B cell (primary cell): ENCODE results near the gene EGLN1.

ENCODE experiments used
- EZH2 ChIP-seq: IDR thresholded peaks from 2 replicates; pipeline ENCODE4 v1.6.1; 2012; ENCODE audit warnings: borderline replicate concordance, low read depth, mild to moderate bottlenecking, moderate library complexity, low read length; ENCODE audit not compliant: insufficient read depth, poor library complexity, severe bottlenecking
- TF ChIP-seq, protein P1 (sequence below): fragments of 200-600 bp; IDR thresholded peaks from one replicate; pipeline ENCODE4 v1.8.0; 2022; ENCODE audit warnings: antibody characterized with exemption, mild to moderate bottlenecking

DNA sequence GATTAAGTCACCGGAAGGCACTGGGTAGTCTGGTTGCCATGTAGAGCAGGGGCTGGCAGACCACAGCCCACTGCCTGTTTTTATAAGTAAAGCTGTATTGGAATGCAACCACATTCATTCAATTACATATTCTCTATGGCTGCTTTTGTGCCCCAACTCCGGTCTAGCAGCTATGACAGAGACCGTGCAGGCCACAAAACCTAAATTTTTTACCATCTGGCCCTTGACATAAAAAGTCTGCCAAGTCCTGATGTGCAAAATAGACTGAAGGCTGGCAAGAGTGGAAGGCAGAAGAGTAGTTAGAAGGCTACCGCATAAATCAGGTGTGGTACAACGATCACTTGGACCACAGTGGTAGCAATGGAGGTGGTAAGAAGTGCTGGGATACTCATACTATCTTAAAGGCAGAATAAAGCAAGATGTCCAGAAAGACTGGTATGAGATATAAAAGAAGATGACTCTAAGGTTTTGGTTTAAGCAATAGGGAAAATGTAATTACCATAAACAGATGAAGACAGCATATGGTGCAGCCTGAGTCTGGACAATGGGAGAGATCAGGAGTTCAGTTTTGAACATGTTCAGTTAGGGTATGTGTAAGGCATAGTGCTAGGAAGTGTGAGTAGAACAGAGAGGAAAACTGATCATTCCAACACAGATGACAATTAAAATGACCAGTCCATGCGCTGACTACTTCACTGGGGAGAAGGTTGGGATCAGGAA, 37.2 kb downstream of the EGLN1 start:
- TF ChIP-seq, protein P1, sequence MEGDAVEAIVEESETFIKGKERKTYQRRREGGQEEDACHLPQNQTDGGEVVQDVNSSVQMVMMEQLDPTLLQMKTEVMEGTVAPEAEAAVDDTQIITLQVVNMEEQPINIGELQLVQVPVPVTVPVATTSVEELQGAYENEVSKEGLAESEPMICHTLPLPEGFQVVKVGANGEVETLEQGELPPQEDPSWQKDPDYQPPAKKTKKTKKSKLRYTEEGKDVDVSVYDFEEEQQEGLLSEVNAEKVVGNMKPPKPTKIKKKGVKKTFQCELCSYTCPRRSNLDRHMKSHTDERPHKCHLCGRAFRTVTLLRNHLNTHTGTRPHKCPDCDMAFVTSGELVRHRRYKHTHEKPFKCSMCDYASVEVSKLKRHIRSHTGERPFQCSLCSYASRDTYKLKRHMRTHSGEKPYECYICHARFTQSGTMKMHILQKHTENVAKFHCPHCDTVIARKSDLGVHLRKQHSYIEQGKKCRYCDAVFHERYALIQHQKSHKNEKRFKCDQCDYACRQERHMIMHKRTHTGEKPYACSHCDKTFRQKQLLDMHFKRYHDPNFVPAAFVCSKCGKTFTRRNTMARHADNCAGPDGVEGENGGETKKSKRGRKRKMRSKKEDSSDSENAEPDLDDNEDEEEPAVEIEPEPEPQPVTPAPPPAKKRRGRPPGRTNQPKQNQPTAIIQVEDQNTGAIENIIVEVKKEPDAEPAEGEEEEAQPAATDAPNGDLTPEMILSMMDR, result no peak
- no peak for TF ChIP-seq EZH2
